HG03575 (cell line): ENCODE results near the gene ZFHX3.

Experiments
- ATAC-seq: cut with Tn5 transposase; IDR thresholded peaks from one replicate; pipeline ENCODE4 v1.9.1; 2021; ENCODE audit not compliant: unreplicated experiment, insufficient number of reproducible peaks, low FRiP score; ENCODE audit errors: extremely low read depth

The ZFHX3 gene

GRCh38 chr16:72947379-72948237 is 100.3 kb downstream of the ZFHX3 start:
- no peak for ATAC-seq

DNA sequence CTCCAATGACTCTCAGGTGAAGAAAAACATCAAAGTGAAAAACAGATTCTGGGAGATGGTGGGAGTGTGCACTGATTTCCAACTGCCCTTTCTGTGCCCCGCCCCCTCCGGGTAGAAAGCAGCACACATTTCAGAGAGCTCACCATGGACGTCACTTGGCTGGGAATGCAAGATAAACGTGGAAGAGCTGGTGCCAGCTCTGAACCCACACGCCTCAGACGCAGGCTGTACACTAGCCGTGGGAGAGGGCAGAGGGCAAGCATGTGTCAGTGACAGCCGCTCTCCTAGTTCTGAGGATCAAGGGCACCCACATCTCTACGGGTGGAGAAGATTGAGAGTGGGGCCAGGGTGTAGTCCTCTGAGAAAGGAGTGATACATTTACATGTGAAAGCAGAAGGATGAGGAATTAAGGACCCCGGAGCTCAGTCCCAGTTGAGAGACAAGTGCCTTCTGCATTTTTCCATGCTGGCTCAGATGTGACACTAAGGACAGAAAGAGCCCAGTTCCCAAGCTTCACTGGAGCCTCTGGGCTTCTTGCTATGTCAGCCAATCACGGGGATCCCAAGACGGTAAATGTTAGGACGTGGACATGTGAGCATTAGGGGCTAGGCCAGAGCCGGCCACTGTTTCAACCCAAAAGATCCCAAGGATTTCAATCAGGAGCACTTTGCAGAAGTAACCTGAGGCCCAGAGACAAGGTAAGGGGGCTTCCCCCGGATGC is 101.3 kb downstream of the ZFHX3 start:
- no peak for ATAC-seq

- ATAC-seq = no peak
These were observed 101.9 kb downstream of the ZFHX3 start for GRCh38 chr16:72946063-72946462.

- no peak for ATAC-seq
These were observed 102.3 kb downstream of the ZFHX3 start for GRCh38 chr16:72945611-72946010.

DNA sequence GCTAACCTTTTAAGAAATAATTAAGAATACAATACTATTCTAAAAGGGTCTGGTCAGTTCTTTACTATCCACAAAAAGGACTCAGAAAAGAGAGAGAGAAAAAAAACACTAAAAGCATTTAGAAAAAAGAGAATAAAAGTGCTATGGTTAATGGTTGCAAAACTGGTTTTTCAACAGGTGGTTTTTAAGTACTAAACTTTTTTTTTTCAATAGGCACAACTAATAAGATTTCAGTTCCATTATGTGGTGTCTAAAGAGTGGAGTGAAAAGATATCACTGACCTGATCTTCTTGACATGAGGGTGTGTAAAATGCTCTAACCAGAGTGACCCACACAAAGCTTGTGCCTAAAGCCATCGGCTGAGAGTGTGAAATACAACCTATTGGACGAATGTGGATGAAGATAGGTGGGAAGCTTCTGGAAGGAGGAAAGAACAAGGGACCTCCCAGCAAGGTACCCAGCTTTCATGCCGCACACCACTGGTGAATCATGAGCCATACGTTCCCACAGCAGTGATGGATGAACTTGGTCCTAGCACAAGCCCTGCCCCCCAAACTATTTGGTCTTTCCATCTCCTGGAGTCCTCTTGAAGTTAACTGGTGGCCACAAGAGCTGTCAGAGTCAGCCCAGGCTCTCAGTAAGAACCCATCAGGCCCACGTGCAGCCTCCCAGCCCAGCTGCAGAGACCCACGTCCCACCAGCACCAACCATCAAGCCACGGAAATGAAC is 103.0 kb downstream of the ZFHX3 start:
- ATAC-seq = no peak

DNA sequence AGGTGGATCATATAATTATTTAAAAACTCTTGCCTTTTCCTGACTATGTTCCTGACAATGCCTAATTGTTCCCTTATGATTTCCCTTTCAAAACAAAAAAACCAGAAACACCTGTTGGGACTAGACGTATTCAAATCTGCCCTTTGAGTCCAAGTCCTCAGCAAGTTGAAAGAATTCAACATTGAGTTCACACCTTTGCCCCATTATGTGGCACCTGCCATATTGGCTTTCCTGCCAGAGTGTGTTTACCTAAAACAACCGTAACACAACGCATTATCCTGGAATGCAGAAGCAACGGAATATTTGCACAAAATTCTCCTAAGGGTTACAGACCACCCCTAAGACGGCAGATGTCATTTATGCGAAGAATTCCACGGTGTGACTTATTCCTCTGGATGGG is 105.9 kb downstream of the ZFHX3 start:
- ATAC-seq = no peak

- ATAC-seq = no peak
These were observed 107.0 kb downstream of the ZFHX3 start for GRCh38 chr16:72940886-72941285.

- no peak for ATAC-seq
These were observed 108.7 kb downstream of the ZFHX3 start for GRCh38 chr16:72939247-72939646.

DNA sequence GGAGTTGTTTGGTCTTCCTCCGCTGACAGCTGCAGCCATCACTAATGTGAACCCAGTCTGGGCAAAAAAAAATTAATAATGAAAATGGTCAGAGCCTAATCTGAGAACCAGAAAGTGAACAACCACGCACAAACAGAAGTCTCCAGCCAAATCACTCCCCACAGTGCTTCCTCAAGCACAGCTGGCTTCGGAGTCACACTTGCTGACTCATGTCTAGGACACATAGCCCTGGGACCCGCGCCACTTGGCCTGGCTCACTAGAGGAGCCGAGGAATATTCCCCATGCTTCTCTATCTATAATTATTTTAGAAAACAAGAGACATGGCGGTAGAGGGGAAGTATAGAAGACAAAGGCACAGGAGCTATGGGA is 109.1 kb downstream of the ZFHX3 start:
- ATAC-seq = no peak

GRCh38 chr16:72937916-72938794 is 109.8 kb downstream of the ZFHX3 start:
- no peak for ATAC-seq

DNA sequence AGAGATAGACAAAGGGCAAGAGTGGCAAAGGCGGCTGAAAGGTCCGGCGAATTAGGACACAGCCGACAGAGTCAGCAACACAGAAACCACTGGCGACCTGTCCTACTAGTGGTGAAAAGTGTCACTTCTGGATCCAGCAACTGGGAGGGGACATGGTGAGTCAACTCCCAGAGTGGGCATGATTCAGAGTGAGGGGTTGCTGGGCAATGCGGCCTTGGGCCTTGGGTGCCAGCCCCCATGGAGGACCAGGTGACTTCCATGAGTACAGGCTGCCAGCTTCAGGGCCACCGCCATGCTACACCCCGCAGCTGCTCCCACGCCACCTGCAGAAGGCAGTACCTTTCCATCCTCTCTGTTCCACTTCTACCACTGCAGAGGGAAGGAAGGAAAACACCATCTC is 110.6 kb downstream of the ZFHX3 start:
- ATAC-seq = no peak

DNA sequence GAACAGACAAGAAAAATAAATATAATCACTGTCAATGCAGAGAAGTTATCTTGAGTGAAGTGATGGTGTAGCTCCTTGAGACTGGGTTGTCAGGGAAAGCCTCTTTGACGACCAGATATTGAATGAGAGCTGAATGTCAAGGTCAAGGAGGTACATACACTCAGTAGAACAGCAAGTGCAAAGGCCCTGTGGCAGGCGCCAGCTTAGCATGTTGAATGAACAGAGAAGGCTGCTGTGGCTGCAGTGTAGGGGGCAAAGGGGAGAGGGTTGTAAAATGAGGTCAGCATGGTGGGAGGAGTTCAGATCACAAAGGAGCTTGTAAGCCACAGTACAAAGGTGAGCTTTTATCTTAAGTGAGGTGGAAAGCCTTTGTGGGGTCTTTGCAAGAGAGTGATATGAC is 111.5 kb downstream of the ZFHX3 start:
- ATAC-seq = no peak

GRCh38 chr16:72935896-72936295 is 112.0 kb downstream of the ZFHX3 start:
- no peak for ATAC-seq

- ATAC-seq = no peak
These were observed 113.1 kb downstream of the ZFHX3 start for GRCh38 chr16:72934636-72935403.

- ATAC-seq = no peak
These were observed 115.1 kb downstream of the ZFHX3 start for GRCh38 chr16:72932677-72933335.

DNA sequence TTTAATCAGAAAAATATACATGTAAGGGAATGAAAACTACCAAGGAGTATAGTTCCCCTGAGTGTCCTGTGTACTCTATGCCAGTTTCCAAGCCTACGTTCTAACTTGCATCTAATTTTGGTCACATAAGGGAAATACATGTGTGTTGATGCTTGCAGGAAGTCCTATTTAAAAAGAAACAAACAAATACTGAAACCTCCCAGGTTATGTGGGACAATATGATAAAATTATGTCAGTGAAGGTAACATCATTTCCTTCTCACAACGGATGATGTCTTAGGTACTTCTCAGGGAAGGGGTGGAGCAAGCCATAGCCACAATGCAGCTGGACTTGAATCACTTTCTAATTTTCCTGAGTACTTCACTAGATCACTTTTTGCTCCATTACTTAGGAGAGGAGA is 115.9 kb downstream of the ZFHX3 start:
- ATAC-seq = no peak

DNA sequence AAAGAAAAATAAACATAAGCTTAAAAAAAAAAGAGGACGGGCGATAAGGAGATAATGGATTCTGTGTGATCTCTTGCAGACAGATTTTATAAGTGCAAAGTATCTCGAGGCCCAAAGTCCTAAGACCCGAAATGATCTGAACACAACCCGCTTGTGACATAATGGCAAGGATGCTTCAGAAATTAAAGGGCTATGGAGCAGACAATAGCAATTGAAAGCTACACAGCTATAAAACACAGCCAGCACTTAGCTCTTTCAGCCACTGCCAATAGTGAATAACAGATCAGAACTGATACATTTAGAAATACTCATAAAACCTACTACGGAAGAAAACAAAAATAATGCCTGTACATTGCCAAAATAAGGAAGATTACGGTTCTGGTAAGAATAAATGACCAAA is 117.5 kb downstream of the ZFHX3 start:
- no peak for ATAC-seq
